DND-41 (cell line): Measurements from ENCODE around the gene UPP2.

Source experiments
- ATAC-seq: fragments of 200-7000 bp; cut with Tn5 transposase; 3 replicates; pipeline ENCODE4 v1.9.1; 2021; ENCODE audit warnings: low read depth; ENCODE audit not compliant: insufficient read depth
- DNase-seq: peaks from one replicate; pipeline ENCODE4 v3.0.0-alpha.2; 2020
- H2AFZ ChIP-seq: 2 replicates; pipeline ENCODE4 v1.6.0; 2012; ENCODE audit warnings: low read depth, low read length
- H3K27ac ChIP-seq: 2 replicates; pipeline ENCODE4 v1.5.1; 2012; ENCODE audit warnings: low read length, inconsistent platforms
- H3K27me3 ChIP-seq: fragments of 200-600 bp; sonication (generic); 2 replicates; pipeline ENCODE4 v1.6.0; 2012; ENCODE audit warnings: low read length, mild to moderate bottlenecking, inconsistent platforms; ENCODE audit not compliant: insufficient read depth, poor library complexity
- H3K36me3 ChIP-seq: 2 replicates; pipeline ENCODE4 v1.5.1; 2012; ENCODE audit warnings: low read length, inconsistent platforms; ENCODE audit not compliant: insufficient read depth
- H3K4me1 ChIP-seq: 2 replicates; pipeline ENCODE4 v1.5.1; 2012; ENCODE audit warnings: mild to moderate bottlenecking, low read length; ENCODE audit not compliant: insufficient read depth
- H3K4me2 ChIP-seq: 2 replicates; pipeline ENCODE4 v1.6.0; 2012; ENCODE audit warnings: mild to moderate bottlenecking, moderate library complexity, low read length, inconsistent platforms; ENCODE audit not compliant: insufficient read depth
- H3K4me3 ChIP-seq, 2 experiments: fragments of 200-600 bp in 1 of 2; shearing (Covaris generic) in 1 of 2; 2 replicates each; pipeline ENCODE4 v1.5.1; 2012 to 2016; ENCODE audit warnings: inconsistent platforms in 2 of 2, low read length in 2 of 2, mild to moderate bottlenecking in 2 of 2, low read depth in 1 of 2, moderate library complexity in 1 of 2
- H3K79me2 ChIP-seq: 2 replicates; pipeline ENCODE4 v1.6.0; 2012; ENCODE audit warnings: low read length, inconsistent platforms; ENCODE audit not compliant: insufficient read depth
- H3K9ac ChIP-seq: 2 replicates; pipeline ENCODE4 v1.6.0; 2012; ENCODE audit warnings: low read depth, mild to moderate bottlenecking, inconsistent platforms, low read length, moderate library complexity
- H3K9me3 ChIP-seq: 2 replicates; pipeline ENCODE4 v1.5.1; 2012; ENCODE audit warnings: low read length, moderate library complexity, mild to moderate bottlenecking, inconsistent platforms; ENCODE audit not compliant: insufficient read depth, severe bottlenecking
- H4K20me1 ChIP-seq: 2 replicates; pipeline ENCODE4 v1.6.0; 2012; ENCODE audit warnings: low read length; ENCODE audit not compliant: insufficient read depth
- CTCF ChIP-seq: IDR thresholded peaks from 2 replicates; pipeline ENCODE4 v1.5.1; 2012; ENCODE audit warnings: borderline replicate concordance, low read length, moderate library complexity, mild to moderate bottlenecking; ENCODE audit not compliant: poor library complexity, severe bottlenecking; ENCODE audit errors: extremely low read depth
- EZH2 ChIP-seq: IDR thresholded peaks from 3 replicates; pipeline ENCODE4 v1.6.1; 2012; ENCODE audit warnings: borderline replicate concordance, low read depth, mild to moderate bottlenecking, moderate library complexity, low read length, inconsistent platforms; ENCODE audit not compliant: severe bottlenecking

The UPP2 gene

GRCh38 chr2:158182676-158183295 is 81.1 kb downstream of the UPP2 start:
- Histone ChIP-seq H4K20me1 (no peaks in the 10 kb centered on the region), H3K4me3 (no peak overlapping the region), H3K36me3 (no peaks in the 10 kb centered on the region), H3K27me3 (peaks cover 6% of the 10 kb centered on the region), H2AFZ (no peak overlapping the region), H3K4me1 (no peaks in the 10 kb centered on the region), H3K27ac (no peak overlapping the region), H3K9ac (no peak overlapping the region), H3K79me2 (no peaks in the 10 kb centered on the region), H3K4me2 (no peak overlapping the region), H3K9me3 (no peaks in the 10 kb centered on the region)
- ATAC-seq (no peak), DNase-seq (no peak)
- TF ChIP-seq CTCF (no peak), EZH2 (no peak)

GRCh38 chr2:158184001-158184400 is 82.3 kb downstream of the UPP2 start:
- Histone ChIP-seq H3K9ac (no peak overlapping the region), H3K79me2 (no peaks in the 10 kb centered on the region), H3K36me3 (no peaks in the 10 kb centered on the region), H3K4me1 (no peaks in the 10 kb centered on the region), H3K4me2 (no peak overlapping the region), H4K20me1 (no peaks in the 10 kb centered on the region), H3K4me3 (no peak overlapping the region), H3K9me3 (no peaks in the 10 kb centered on the region), H3K27ac (no peak overlapping the region), H3K27me3 (peaks cover 3% of the 10 kb centered on the region), H2AFZ (no peak overlapping the region)
- TF ChIP-seq CTCF = no peak
- TF ChIP-seq EZH2 = no peak
- no peak for ATAC-seq
- no peak for DNase-seq

GRCh38 chr2:158184556-158185343 is 83.1 kb downstream of the UPP2 start:
- DNase-seq (no peak), ATAC-seq (no peak)
- no peak overlapping the region for H3K4me3 ChIP-seq
- no peak overlapping the region for H3K9ac ChIP-seq
- no peaks in the 10 kb centered on the region for H3K4me1 ChIP-seq
- no peaks in the 10 kb centered on the region for H4K20me1 ChIP-seq
- no peak overlapping the region for H2AFZ ChIP-seq
- no peak overlapping the region for H3K4me2 ChIP-seq
- no peaks in the 10 kb centered on the region for H3K79me2 ChIP-seq
- peaks cover 3% of the 10 kb centered on the region for H3K27me3 ChIP-seq
- TF ChIP-seq EZH2 (no peak), CTCF (no peak)
- no peaks in the 10 kb centered on the region for H3K36me3 ChIP-seq
- no peaks in the 10 kb centered on the region for H3K9me3 ChIP-seq
- no peak overlapping the region for H3K27ac ChIP-seq
